ENCODE results near the gene EIF4G3. TPM values are rescaled to one million over a fixed set of nuclear protein-coding genes. Genes with fewer than 3 reads are reported as not detected.
A peak's percentile ranks its signal among the peaks of the same experiment; 100 is the strongest.
"Not testable (repeated sequence)": the region's sequence is repeated elsewhere in the genome, so short reads cannot be mapped to it uniquely, and the experiment has no call there.

EIF4G3 gene
- total RNA-seq, 4 donors from 2014 or later = 18.8 to 75.0 (median 34.9) TPM

- Histone ChIP-seq H3K27me3 (no peaks in the 10 kb centered on the region), H3K4me3 (peak overlapping the region; percentile 75 to 83), H3K4me1 (no peaks in the 10 kb centered on the region), H3K9me3 (no peaks in the 10 kb centered on the region), H3K27ac (peak overlapping the region; percentile 94 to 97), H3K36me3 (no peaks in the 10 kb centered on the region)
- TF ChIP-seq POLR2A (IDR thresholded peaks at IDR 0.05) (no peak), CTCF (IDR thresholded peaks at IDR 0.05) (no peak)
- intact Hi-C loops (cut with DNase I; ENCODE audit: low total_unique reads) = no loop called here
- no peak for DNase-seq
Measured at GRCh38 chr1:21174654-21175323, 1.9 kb downstream of the EIF4G3 start.

- DNase-seq = no peak
- intact Hi-C loops (cut with DNase I; ENCODE audit: low total_unique reads) = no loop called here
- TF ChIP-seq CTCF (IDR thresholded peaks at IDR 0.05) = no peak
- no peak for TF ChIP-seq POLR2A (IDR thresholded peaks at IDR 0.05)
- Histone ChIP-seq H3K36me3 (no peaks in the 10 kb centered on the region), H3K9me3 (no peaks in the 10 kb centered on the region), H3K4me1 (no peaks in the 10 kb centered on the region), H3K27ac (peak overlapping the region; percentile 94 to 97), H3K4me3 (peak overlapping the region in 1 of 2 donors; percentile 75), H3K27me3 (no peaks in the 10 kb centered on the region)
Measured at GRCh38 chr1:21174230-21174629, 2.5 kb downstream of the EIF4G3 start.

- DNase-seq; H3K4me3 ChIP-seq; H3K27me3 ChIP-seq; H3K36me3 ChIP-seq; H3K27ac ChIP-seq; intact Hi-C loops (cut with DNase I; ENCODE audit: low total_unique reads); H3K4me1 ChIP-seq; H3K9me3 ChIP-seq: not testable (repeated sequence)
Measured at GRCh38 chr1:21173096-21173495, 3.6 kb downstream of the EIF4G3 start.

GRCh38 chr1:21170837-21171236 lies 5.9 kb downstream of the EIF4G3 start:
- H3K36me3 ChIP-seq; intact Hi-C loops (cut with DNase I; ENCODE audit: low total_unique reads); H3K27me3 ChIP-seq; H3K4me1 ChIP-seq; H3K4me3 ChIP-seq; H3K9me3 ChIP-seq: not testable (repeated sequence)
- DNase-seq = peak in 1 of 2 donors; percentile 45
- H3K27ac ChIP-seq = peak overlapping the region; percentile 42 to 70

GRCh38 chr1:21168444-21168843 lies 8.3 kb downstream of the EIF4G3 start:
- no peak overlapping the region for H3K27ac ChIP-seq
- no peaks in the 10 kb centered on the region for H3K4me1 ChIP-seq
- intact Hi-C loops (cut with DNase I; ENCODE audit: low total_unique reads) = no loop called here
- no peaks in the 10 kb centered on the region for H3K36me3 ChIP-seq
- H3K4me3 ChIP-seq = no peak overlapping the region
- no peaks in the 10 kb centered on the region for H3K9me3 ChIP-seq
- H3K27me3 ChIP-seq = no peaks in the 10 kb centered on the region
- TF ChIP-seq POLR2A (IDR thresholded peaks at IDR 0.05) (no peak), CTCF (IDR thresholded peaks at IDR 0.05) (no peak)
- DNase-seq = no peak

- no peak for TF ChIP-seq POLR2A (IDR thresholded peaks at IDR 0.05)
- TF ChIP-seq CTCF (IDR thresholded peaks at IDR 0.05) = no peak
- DNase-seq = no peak
- intact Hi-C loops (cut with DNase I; ENCODE audit: low total_unique reads) = no loop called here
- Histone ChIP-seq H3K4me1 (no peaks in the 10 kb centered on the region), H3K4me3 (no peak overlapping the region), H3K9me3 (no peaks in the 10 kb centered on the region), H3K36me3 (no peaks in the 10 kb centered on the region), H3K27me3 (no peaks in the 10 kb centered on the region), H3K27ac (no peak overlapping the region)
Measured at GRCh38 chr1:21165646-21166045, 11.1 kb downstream of the EIF4G3 start.
